SH-SY5Y (cell line): Measurements from ENCODE around the gene CEP85L.

Experiments
- GATA2 ChIP-seq: IDR thresholded peaks from 2 replicates; pipeline ENCODE4 v1.6.1; 2011; ENCODE audit warnings: mild to moderate bottlenecking, low read depth, low read length
- GATA3 ChIP-seq: IDR thresholded peaks from 2 replicates; pipeline ENCODE4 v1.6.1; 2011; ENCODE audit warnings: low read depth, mild to moderate bottlenecking, low read length, moderate library complexity

GRCh38 chr6:118460958-118461470, 190.4 kb downstream of the CEP85L start:
- TF ChIP-seq GATA2 (no peak), GATA3 (no peak)
